Endometrium (tissue), 2 donors: Measurements from ENCODE around the gene SLC5A10.
"Not testable (repeated sequence)": the region's sequence is repeated elsewhere in the genome, so short reads cannot be mapped to it uniquely, and the experiment has no call there.

ENCODE experiments used
- FAIRE-seq: peaks from 2 replicates; lab custom pipeline; 2012; peaks lifted over from hg19 to GRCh38; lab: Jason Lieb, UNC
- donor health status: control.
- donor health status: control.

Gene SLC5A10

DNA sequence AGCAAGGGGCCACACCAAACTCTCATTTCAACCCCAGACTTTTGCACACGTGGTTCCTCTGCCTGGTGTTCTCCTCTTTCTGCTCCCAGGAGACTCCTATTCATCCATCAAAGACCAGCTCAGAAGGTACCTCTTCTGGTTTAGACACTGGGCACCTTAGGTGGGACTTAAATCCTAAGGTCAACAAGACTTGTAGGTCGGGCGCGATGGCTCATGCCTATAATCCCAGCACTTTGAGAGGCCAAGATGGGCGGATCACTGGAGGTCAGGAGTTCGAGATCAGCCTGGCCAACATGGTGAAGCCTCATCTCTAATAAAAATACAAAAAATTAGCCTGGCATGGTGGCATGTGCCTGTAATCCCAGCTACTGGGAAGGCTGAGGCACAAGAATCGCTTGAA lies 95.5 kb downstream of the SLC5A10 start:
- FAIRE-seq, result not testable (repeated sequence)

DNA sequence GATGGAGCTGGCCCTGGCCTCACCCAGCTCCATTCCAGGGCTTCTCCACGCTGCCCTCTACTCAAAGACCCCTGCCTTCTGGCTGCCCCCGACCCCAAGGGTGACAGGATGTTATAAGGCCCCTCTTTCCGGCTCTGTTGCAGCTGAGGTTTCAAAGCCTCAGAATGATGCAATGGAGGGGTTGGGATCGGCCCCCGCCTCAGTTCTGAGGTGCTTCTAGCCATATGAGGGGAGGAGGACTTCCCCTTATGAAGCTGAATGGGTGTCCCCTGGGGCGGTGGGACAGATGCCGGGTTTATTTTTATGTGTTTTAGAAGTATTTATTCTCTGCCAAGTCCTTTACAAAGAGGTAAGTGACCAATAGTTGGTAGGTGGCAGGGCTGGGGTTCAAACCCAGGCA lies 96.9 kb downstream of the SLC5A10 start:
- FAIRE-seq, result not testable (repeated sequence)

DNA sequence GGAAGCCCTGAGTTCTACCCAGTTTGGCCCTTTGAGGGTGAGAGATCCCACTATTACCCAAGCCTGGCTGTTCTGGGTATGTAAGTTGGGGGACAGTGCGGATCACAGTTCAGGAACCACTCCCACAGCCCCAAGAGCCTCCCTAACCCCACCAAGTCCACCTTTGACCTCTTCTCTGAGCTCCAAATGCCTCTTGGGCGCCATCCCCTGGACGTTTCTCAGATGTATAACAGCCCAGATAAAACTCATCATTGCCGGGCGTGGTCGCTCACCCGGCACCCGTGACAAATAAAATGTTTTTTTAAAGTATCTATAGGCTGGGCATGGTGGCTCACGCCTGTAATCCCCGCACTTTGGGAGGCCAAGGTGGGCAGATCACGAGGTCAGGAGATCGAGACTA lies 103.5 kb downstream of the SLC5A10 start:
- not testable (repeated sequence) for FAIRE-seq

DNA sequence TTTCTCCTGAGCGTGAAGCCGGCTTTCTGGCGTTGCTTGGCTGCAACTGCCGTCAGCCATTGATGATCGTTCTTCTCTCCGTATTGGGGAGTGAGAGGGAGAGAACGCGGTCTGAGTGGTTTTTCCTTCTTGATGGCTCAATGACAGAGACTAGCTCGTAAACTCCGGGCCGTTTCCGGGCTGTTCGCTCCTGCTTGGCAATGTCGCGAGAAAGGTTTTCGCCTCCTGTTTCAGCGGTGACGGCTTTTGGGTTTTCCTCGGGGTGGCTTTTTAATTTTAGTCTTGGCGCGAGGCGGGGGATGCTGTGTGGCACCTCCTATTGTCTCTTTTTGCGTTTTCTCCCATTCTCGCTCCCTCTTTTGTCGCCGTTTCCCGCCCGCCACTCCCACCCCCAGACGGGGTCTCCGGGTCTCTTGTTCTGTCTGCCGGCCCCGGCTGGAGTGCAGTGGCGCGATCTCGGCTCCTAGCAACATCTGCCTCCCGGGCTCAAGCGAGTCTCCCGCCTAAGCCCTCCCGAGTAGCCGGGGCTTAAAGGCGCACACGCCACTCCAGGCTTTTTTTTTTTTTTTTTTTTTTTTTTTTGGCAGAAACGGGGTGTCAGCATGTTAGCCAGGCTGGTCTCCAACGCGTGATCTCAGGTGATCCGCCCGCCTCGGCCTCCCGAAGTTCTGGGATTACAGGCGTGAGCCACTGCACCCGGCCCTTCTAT lies 110.2 kb downstream of the SLC5A10 start:
- not testable (repeated sequence) for FAIRE-seq

DNA sequence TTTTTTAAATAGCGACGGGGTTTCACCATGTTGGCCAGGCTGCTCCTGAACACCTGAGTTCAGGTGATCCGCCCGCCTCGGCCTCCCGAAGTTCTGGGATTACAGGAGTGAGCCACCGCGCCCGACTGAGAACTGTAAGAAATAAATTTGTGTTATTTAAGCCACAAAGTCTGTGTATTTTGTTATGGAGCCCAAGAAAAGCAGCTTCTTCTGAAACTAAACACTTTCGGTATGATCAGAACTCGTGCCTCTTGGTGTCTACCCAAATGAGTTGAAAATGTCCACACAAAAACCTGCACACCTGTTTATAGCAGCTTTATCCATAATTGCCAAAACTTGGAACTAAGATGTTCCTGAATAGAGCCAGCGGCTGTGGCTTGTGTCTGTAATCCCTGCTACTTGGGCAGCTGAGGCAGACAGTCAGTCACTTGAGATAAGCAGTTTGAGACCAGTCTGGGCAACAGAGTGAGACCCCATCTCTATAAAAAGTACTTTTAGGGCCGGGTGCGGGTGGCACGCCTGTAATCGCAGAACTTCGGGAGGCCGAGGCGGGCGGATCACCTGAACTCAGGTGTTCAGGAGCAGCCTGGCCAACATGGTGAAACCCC lies 110.9 kb downstream of the SLC5A10 start:
- not testable (repeated sequence) for FAIRE-seq

DNA sequence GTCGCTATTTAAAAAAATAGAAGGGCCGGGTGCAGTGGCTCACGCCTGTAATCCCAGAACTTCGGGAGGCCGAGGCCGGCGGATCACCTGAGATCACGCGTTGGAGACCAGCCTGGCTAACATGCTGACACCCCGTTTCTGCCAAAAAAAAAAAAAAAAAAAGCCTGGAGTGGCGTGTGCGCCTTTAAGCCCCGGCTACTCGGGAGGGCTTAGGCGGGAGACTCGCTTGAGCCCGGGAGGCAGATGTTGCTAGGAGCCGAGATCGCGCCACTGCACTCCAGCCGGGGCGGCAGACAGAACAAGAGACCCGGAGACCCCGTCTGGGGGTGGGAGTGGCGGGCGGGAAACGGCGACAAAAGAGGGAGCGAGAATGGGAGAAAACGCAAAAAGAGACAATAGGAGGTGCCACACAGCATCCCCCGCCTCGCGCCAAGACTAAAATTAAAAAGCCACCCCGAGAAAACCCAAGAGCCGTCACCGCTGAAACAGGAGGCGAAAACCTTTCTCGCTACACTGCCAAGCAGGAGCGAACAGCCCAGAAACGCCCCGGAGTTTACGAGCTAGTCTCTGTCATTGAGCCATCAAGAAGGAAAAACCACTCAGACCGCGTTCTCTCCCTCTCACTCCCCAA lies 111.5 kb downstream of the SLC5A10 start:
- FAIRE-seq, result not testable (repeated sequence)

DNA sequence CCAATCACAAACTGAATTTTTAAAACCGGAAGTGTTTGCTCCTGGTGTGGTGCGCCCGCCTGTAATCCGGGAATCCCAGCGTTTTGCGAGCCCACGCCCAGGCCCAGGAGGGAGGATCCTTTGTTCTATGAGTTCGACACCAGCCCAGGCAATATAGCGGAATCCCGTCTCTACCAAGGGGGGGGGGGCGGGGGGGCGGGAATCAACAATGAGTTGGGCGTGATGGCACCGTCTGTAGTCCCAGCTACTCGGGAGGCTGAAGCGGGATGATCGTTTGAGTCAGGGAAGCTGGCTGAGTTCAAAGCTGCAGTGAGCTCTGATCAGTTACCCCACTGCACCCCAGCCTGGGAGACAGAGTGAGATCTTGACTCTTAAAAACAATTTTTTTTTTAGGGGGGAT lies 112.4 kb downstream of the SLC5A10 start:
- FAIRE-seq, result not testable (repeated sequence)

DNA sequence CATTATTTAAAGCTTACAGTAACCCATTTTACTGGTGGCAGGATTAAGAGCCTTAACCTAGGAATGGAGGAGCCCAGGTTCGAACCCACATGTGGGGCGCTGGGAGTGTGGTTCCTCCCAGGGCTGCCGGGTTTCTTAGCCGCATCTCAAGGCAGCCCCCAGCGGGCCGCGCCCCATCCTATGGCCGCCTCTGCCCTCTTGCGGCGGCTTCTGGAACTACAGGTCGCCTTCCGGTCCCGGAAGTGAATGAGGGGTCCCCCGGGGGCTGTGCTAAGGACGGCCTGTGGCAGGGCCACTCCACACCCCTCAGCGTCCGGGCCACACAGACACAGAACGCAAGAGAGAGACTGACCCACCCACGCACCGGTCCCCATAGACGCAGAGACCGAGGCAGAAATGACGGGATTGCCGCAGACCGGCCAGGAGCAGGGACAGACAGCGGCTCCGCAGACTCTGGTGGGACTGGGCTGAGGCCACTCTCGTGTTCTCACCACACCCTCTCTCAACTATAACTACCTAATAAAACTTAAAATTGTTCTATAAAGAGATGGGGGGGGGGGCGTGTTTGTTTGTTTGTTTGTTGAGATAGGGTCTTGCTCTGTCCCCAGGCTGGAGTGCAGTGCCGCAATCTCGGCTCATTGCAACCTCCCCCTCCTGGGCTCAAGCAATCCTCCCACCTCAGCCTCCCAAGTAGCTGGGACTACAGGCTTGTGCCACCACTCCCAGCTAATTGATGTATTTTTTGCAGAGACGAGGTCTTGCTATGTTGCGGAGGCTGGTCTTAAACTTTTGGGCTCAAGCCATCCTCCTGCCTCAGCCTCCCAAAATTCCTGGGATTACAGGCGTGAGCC lies 118.6 kb downstream of the SLC5A10 start:
- not testable (repeated sequence) for FAIRE-seq
